Cardiac fibroblast (primary cell): ENCODE measurements around the gene PLIN4.

ENCODE experiments used
- DNase-seq, 2 donors: peaks; one replicate each; pipeline versions ENCODE4 v3.0.0 to v3.0.0-alpha.2; 2010; ENCODE audit warnings: low read depth in 2 of 2
- H3K4me3 ChIP-seq, 2 donors: replicated peaks in 1 of 2; 1 replicate in 1 of 2; 2 replicates in 1 of 2; pipeline ENCODE4 v1.5.1; 2011; ENCODE audit warnings: low read depth in 2 of 2, low read length in 2 of 2, mild to moderate bottlenecking in 2 of 2, moderate library complexity in 1 of 2
- TF ChIP-seq, protein P1 (sequence below): IDR thresholded peaks from one replicate; pipeline ENCODE4 v1.5.1; 2011; ENCODE audit warnings: low read depth, mild to moderate bottlenecking, low read length, inconsistent platforms

The PLIN4 gene

DNA sequence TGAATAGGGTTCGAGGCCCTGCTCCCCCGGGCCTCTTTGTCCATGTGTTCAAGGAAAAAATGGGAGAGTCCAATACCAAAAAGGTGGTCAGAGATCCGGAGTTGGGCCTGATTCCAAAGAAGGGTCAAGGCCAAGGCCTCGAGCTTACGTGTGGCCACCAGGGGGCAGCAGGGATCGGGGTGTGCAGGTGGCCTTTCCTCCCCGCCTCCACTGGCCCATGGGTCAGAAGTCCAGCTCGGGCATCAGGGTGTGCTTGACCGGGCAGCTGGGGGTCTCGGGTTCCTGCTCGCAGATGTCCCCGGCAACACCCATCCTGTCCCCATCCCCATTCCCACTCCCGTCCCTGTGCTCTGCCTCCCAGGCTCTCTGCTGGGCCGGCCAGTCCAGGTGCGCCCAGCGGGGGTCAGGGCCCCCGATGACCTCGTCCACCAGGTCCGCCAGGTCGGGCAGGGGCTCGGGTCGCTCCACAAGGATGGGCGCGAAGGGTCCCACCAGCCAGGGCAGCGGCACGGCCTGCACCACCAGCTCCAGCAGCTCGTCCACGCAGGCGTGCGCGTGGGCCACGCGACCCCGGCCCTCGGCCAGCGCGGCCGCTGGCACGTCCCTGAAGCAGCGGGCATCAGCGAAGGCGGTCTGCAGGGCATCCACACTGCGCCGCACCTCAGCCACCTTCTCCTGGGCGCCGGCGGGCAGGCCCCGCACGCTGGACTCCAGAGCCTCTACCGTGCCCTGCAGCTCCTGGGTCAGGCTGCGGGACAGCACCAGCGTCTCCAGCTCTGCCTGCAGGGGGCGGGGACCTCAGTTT is 5.2 kb upstream of the PLIN4 start:
- peak; percentile 54 to 57 for DNase-seq
- H3K4me3 ChIP-seq = no peak overlapping the region
- TF ChIP-seq, protein P1, sequence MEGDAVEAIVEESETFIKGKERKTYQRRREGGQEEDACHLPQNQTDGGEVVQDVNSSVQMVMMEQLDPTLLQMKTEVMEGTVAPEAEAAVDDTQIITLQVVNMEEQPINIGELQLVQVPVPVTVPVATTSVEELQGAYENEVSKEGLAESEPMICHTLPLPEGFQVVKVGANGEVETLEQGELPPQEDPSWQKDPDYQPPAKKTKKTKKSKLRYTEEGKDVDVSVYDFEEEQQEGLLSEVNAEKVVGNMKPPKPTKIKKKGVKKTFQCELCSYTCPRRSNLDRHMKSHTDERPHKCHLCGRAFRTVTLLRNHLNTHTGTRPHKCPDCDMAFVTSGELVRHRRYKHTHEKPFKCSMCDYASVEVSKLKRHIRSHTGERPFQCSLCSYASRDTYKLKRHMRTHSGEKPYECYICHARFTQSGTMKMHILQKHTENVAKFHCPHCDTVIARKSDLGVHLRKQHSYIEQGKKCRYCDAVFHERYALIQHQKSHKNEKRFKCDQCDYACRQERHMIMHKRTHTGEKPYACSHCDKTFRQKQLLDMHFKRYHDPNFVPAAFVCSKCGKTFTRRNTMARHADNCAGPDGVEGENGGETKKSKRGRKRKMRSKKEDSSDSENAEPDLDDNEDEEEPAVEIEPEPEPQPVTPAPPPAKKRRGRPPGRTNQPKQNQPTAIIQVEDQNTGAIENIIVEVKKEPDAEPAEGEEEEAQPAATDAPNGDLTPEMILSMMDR = peak; percentile 86

DNA sequence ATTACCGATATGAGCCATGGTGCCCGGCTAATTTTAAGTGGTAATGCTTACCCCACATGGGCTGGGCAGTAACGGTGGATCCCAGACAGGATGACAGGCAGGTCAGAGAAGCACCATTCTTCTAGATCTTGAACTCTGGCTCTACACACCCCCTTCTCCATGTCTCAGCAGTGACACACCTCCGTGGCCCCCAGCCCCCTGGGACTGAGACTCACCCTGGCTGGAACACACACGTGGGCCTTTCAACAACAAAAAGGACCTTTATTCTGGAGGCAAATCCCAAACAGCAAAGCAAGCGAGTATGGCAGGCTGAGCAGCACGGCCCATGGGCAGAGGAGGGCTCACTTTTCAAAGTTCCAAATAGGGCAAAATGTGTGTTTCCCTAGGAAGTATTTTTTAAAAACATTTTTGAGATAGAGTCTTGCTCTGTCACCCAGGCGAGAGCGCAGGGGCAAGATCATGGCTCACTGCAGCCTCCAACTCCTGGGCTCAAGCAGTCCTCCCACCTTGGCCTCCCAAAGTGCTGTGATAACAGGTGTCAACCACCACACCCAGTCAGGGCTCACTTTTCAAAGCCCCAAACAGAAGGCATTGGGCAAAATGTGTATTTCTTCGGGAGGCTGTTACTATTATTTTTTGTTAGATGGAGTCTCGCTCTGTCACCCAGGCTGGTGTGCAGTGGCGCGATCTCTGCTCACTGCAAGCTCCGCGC is 4.2 kb upstream of the PLIN4 start:
- no peak overlapping the region for H3K4me3 ChIP-seq
- peak in 1 of 2 donors; percentile 26 for DNase-seq
- TF ChIP-seq, protein P1 = no peak

DNA sequence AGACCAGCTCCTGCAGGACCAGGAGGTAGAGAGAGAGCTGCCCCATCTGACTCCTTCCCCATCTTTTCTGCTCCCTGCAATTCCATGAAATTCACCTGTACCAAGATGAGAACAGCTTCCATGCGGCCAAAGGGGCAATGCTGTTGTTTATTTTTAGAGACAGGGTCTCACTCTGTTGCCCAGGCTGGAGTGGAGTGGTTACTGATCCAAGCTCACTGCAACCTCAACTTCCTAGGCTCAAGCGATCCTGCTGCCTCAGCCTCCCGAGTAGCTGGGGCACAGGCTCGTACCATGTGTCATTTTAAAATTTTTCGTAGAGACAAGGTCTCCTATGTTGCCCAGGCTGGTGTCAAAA is 3.6 kb upstream of the PLIN4 start:
- TF ChIP-seq, protein P1 = no peak
- no peak overlapping the region for H3K4me3 ChIP-seq
- no peak for DNase-seq

DNA sequence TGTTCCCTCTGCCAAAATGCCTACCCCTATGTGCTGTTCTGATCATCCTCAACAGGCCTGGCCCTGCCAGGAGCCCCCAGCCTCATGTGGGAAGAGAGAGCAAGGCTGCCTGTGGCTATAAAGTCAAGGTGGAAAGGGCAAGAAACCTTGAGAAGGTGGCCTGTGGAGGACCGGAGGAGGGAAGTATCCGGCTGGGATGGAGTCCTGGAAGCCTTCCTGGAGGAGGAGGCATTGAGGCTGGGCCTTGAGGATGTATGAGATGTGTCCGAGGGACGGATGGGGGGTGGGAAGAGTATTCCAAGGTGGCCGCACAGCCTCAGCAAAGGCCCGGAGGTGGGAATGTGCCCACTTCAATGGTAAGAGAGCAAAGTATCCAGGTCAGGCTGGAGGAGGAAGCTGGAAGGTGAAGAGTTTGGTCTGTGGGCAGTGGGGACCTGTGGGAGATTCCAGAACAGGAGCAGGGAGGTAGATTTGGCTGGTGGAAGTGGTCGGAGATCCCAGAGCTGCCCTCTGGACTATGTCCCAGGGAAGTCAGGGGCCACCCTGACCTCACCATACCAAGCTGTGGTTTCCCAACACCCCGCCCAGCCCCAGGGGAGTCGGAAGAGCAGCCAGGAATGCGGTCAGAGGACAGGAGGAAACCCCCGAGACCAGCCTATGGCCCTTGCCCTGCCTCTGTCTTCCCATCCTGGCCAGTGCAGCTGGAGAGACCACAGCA is 3.0 kb upstream of the PLIN4 start:
- TF ChIP-seq, protein P1 = no peak
- peak; percentile 37 to 47 for DNase-seq
- H3K4me3 ChIP-seq = no peak overlapping the region

DNA sequence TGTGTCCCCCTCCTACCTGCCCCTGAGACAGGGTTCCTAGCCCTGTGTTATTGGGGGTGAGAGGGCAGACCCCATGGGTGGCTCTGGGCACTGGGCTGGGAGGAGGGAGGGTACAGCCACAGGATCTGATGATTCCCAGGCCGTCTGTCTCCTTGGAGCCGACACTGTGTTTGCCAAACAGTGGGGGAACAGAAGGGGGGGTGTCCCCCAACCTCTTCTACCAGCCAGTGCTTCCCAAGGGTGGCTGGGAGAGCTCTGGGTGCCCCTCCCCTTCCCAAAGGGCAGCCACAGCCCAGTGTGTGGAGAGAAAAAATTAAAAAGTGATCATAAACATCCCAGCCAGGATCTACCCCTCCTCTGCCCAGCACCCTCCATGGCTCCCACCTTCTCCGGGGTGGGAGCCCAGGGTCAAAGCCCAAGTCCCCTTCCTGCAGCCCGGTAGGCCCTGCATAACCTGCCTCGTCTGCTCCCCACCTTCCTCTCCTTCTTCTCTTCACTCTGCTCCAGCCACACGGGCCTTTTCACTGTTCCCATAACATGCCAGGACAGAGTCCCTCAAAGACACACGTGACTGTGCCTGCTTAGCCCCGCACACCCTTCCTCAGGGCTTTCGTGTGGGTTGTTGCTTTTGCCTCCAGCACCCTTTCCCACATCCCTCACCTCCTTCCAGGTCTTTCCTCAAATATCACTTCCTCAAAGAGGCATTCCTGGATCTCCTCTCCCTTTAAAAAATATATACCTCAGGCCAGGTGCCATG is 1.4 kb upstream of the PLIN4 start:
- no peak overlapping the region for H3K4me3 ChIP-seq
- peak in 1 of 2 donors; percentile 66 for DNase-seq
- TF ChIP-seq, protein P1 = no peak

DNA sequence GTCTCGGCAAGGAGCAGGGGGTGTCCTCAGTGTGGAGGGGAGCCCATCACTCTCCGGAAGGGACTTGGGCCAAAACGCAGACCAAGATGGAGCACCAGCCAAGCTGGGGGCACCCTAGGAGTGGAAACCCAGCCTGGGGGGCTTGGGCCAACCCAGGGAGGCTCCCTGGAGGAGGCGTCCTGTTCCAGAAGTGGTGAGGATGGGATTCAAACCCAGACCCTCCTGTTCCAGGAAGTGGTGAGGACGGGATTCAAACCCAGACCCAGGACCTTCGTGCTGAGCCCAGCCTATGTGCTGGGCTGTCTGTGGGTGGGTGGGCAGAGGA is 848 bp upstream of the PLIN4 start:
- H3K4me3 ChIP-seq = no peak overlapping the region
- TF ChIP-seq, protein P1 = no peak
- DNase-seq = no peak
